B cell (primary cell): Measurements from ENCODE around the gene SBK2.

Experiments
- CTCF ChIP-seq: fragments of 200-600 bp; IDR thresholded peaks from one replicate; pipeline ENCODE4 v1.8.0; 2022; ENCODE audit warnings: antibody characterized with exemption, mild to moderate bottlenecking
- EZH2 ChIP-seq: IDR thresholded peaks from 2 replicates; pipeline ENCODE4 v1.6.1; 2012; ENCODE audit warnings: borderline replicate concordance, low read depth, mild to moderate bottlenecking, moderate library complexity, low read length; ENCODE audit not compliant: insufficient read depth, poor library complexity, severe bottlenecking

GRCh38 chr19:55493052-55493644 is 43.8 kb downstream of the SBK2 start:
- TF ChIP-seq CTCF (no peak), EZH2 (no peak)
